Fibroblast of the aortic adventitia (primary cell): ENCODE results near the gene SIGLEC11. TPM values are rescaled to one million over a fixed set of nuclear protein-coding genes. Genes with fewer than 3 reads are reported as not detected.
A peak's percentile ranks its signal among the peaks of the same experiment; 100 is the strongest.

Source experiments
- DNase-seq: peaks from one replicate; pipeline ENCODE4 v3.0.0-alpha.2; 2010; ENCODE audit warnings: low read depth
- H3K4me3 ChIP-seq: 2 replicates; pipeline ENCODE4 v1.5.1; 2011; ENCODE audit warnings: low read depth, mild to moderate bottlenecking, control low read depth, low read length, moderate library complexity
- total RNA-seq: library from RNA; depleted of rRNA; stranded (reverse); fragments of >200 nt; gene quantifications from 2 replicates; pipeline ENCODE4 v1.2.3, GENCODE V29; 2012; ENCODE audit warnings: low replicate concordance
- TF ChIP-seq, protein P1 (sequence below): IDR thresholded peaks from 2 replicates; pipeline ENCODE4 v1.5.1; 2011; ENCODE audit warnings: mild to moderate bottlenecking, low read length, control low read depth, inconsistent platforms; ENCODE audit not compliant: insufficient read depth

SIGLEC11 gene
- total RNA-seq, 1 donor: not detected

DNA sequence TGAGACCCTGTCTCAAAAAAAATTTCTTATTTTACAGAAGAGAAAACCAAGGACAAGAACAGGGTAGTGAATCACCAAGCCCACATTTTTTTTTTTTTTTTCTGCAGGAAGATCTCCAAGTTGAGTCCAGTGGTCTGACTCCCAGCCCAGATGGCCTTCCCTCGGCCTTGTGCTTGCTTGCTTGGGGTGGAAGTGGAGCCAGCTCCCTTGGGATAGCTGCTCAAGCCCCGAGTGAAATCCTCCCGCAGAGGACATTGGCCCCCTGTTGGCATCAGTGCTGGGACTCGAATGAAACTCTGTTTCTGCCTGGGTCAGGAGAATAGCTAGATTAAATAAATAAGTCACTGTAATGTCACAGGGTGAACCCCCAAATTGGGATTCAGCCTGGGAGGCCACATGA, 22.3 kb downstream of the SIGLEC11 start:
- TF ChIP-seq, protein P1, sequence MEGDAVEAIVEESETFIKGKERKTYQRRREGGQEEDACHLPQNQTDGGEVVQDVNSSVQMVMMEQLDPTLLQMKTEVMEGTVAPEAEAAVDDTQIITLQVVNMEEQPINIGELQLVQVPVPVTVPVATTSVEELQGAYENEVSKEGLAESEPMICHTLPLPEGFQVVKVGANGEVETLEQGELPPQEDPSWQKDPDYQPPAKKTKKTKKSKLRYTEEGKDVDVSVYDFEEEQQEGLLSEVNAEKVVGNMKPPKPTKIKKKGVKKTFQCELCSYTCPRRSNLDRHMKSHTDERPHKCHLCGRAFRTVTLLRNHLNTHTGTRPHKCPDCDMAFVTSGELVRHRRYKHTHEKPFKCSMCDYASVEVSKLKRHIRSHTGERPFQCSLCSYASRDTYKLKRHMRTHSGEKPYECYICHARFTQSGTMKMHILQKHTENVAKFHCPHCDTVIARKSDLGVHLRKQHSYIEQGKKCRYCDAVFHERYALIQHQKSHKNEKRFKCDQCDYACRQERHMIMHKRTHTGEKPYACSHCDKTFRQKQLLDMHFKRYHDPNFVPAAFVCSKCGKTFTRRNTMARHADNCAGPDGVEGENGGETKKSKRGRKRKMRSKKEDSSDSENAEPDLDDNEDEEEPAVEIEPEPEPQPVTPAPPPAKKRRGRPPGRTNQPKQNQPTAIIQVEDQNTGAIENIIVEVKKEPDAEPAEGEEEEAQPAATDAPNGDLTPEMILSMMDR: no peak
- no peak overlapping the region for H3K4me3 ChIP-seq
- no peak for DNase-seq

DNA sequence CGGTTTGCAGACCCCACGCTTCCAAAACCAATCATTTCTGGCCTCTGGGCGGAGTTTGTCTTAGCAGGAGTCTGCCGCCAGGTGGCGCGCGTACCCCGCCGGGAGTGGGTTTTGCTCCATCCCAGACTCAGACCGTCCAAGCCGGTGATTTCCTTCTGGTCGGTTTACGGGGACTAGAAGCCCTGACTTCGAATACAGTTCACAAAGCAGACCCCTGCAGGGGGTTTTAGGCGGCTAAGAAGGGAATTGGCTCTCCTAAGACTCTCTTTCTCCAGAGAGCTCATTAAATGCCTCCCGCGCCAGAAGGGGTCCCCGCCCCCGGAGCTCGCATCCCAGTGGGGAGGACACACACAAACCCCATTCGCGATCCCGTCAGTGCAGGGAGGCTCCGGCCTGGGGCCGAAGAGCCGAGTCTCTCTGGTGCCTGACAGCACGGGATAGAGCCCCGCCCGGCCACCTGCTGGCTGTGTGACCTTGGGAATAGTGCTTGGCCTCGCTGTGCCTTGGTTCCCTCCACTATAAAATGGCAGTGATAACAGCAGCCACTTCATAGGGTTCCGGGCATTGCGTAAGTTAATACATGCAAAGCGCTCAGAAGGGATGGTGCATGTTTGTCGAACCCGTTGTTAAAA, 23.1 kb downstream of the SIGLEC11 start:
- TF ChIP-seq, protein P1: peak; percentile 95
- DNase-seq: peak; percentile 73
- H3K4me3 ChIP-seq: peak overlapping the region; percentile 5

DNA sequence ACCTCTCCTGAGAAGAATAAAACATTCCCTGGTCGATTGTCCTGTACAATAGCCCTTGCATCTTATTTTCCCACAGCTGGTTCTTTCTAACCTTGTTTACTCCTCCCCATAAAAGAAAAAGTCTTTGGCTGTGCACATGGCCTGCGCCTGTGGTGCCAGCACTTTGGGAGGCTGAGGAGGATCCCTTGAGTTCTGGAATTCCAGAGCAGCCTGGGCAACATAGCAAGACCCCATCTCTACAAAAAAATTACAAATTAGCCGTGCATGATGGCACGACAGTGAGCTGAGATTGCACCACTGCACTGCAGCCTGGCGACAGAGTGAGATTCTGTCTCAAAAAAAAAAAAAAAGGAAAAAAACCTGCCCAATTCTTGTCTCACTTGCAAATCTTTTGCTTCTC, 24.4 kb downstream of the SIGLEC11 start:
- TF ChIP-seq, protein P1: no peak
- DNase-seq: peak; percentile 27
- no peak overlapping the region for H3K4me3 ChIP-seq

DNA sequence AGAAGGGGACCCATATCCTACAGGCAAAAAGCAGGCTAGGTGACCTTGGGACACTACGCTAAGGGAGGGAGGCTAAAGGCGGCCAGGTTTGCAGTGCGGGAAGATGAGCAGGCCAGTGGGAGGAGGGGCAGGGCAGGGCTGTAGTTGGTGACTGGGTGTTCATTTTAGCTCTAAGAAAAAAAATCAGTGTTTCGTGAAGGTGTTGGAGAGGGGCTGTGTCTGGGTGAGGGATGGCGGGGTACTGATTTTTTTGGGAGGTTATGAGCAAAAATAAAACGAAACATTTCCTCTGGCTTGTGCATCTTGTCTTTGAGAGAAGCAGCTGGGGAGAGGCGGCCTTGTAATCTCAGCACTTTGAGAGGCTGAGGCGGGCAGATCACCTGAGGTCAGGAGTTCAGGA, 27.3 kb downstream of the SIGLEC11 start:
- no peak for DNase-seq
- TF ChIP-seq, protein P1: no peak
- H3K4me3 ChIP-seq: peak overlapping the region; percentile 22

DNA sequence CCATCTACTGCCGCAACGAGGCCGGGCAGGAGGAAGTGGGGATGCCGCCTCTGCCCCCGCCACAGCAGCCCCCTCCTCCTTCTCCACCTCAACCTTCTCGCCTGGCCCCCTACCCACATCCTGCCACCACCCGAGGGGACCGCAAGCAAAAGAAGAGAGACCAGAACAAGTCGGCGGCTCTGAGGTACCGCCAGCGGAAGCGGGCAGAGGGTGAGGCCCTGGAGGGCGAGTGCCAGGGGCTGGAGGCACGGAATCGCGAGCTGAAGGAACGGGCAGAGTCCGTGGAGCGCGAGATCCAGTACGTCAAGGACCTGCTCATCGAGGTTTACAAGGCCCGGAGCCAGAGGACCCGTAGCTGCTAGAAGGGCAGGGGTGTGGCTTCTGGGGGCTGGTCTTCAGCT, 28.2 kb downstream of the SIGLEC11 start:
- TF ChIP-seq, protein P1: no peak
- DNase-seq: no peak
- H3K4me3 ChIP-seq: peak overlapping the region; percentile 46

DNA sequence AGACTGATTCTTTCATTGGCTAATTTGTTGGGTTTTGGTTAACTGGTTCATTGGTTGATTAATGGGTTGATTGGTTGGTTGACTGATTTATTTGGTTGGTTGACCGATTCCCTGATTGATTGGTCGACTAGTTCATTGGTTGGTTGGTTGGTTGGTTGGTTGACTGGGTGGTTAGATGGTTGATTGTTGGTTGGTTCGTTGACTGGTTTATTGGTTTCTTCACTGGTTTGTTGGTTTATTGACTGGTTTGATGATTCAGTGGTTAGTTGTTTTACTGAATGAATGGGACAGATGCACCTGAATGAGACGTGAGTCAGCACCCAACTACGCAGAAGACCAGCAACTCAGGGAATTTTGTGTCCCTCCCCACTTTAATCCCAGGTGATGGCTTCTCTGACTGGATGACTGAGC, 28.9 kb downstream of the SIGLEC11 start:
- TF ChIP-seq, protein P1: no peak
- no peak for DNase-seq
- peak overlapping the region; percentile 100 for H3K4me3 ChIP-seq
